ENCODE data around the gene LGALS3BP.

DNA sequence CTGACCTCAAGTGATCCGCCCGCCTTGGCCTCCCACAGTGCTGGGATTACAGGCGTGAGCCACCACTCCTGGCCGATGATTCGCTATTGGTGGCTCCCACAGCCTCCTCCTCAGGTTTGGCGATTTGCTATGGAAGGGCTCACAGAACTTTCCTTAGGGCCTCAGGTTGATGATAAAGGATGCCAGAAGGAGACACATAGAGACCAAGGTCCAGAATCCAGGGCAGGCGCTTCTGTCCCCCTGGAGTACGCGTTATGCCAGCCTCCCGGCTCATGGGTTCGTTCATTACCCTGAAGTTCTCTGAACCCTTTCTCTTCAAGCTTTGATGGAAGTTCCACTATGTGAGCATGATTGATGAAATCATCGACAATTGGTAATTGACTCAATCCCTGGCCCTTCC, 19.9 kb downstream of the LGALS3BP start:
- TF ChIP-seq SIN3A (IDR thresholded peaks at IDR 0.05; ENCODE audit: borderline replicate concordance, insufficient read depth, low read depth, low read length) (no peak), POLR2AphosphoS5 (IDR thresholded peaks at IDR 0.05; ENCODE audit: low read depth, low read length) (no peak)
- TF ChIP-seq, protein P1, sequence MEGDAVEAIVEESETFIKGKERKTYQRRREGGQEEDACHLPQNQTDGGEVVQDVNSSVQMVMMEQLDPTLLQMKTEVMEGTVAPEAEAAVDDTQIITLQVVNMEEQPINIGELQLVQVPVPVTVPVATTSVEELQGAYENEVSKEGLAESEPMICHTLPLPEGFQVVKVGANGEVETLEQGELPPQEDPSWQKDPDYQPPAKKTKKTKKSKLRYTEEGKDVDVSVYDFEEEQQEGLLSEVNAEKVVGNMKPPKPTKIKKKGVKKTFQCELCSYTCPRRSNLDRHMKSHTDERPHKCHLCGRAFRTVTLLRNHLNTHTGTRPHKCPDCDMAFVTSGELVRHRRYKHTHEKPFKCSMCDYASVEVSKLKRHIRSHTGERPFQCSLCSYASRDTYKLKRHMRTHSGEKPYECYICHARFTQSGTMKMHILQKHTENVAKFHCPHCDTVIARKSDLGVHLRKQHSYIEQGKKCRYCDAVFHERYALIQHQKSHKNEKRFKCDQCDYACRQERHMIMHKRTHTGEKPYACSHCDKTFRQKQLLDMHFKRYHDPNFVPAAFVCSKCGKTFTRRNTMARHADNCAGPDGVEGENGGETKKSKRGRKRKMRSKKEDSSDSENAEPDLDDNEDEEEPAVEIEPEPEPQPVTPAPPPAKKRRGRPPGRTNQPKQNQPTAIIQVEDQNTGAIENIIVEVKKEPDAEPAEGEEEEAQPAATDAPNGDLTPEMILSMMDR (IDR thresholded peaks at IDR 0.05), result no peak

Measured in Panc1 (cell line).